Thoracic aorta (tissue), 2 donors: ENCODE measurements around the gene TPD52L1. TPM values are rescaled to one million over a fixed set of nuclear protein-coding genes. Genes with fewer than 3 reads are reported as not detected.
A peak's percentile ranks its signal among the peaks of the same experiment; 100 is the strongest.

ENCODE experiments used
- ATAC-seq: fragments of 150-250 bp; one replicate; pipeline ENCODE4 v1.8.0; 2017; ENCODE audit warnings: low read depth; ENCODE audit not compliant: insufficient number of reproducible peaks, low FRiP score
- DNase-seq: peaks from one replicate; pipeline ENCODE4 v3.0.0-alpha.2; 2020; ENCODE audit warnings: low spot score
- H3K27ac ChIP-seq, 2 donors: fragments of 200-600 bp; sonication (generic); 1 replicate in 1 of 2; 2 replicates in 1 of 2; pipeline ENCODE4 v1.5.1; 2016; ENCODE audit warnings: mild to moderate bottlenecking in 2 of 2, moderate library complexity in 2 of 2
- H3K27me3 ChIP-seq: fragments of 200-600 bp; sonication (generic); replicated peaks from 2 replicates; pipeline ENCODE4 v1.6.0; 2016; ENCODE audit warnings: mild to moderate bottlenecking; ENCODE audit not compliant: insufficient read depth
- H3K36me3 ChIP-seq: fragments of 200-600 bp; sonication (generic); one replicate; pipeline ENCODE4 v1.5.1; 2016
- H3K4me1 ChIP-seq, 2 donors: fragments of 200-600 bp; sonication (generic); 1 replicate in 1 of 2; 2 replicates in 1 of 2; pipeline versions ENCODE4 v1.5.1 to v1.6.0; 2016; ENCODE audit warnings: low read depth in 2 of 2, mild to moderate bottlenecking in 1 of 2; ENCODE audit not compliant: control insufficient read depth in 1 of 2
- H3K4me3 ChIP-seq: fragments of 200-600 bp; sonication (generic); 2 replicates; pipeline ENCODE4 v1.5.1; 2016; ENCODE audit warnings: mild to moderate bottlenecking
- H3K9me3 ChIP-seq: fragments of 200-600 bp; sonication (generic); 2 replicates; pipeline ENCODE4 v1.5.1; 2016
- total RNA-seq, 2 donors: library from RNA; depleted of rRNA; stranded (reverse); fragments of >200 nt; gene quantifications; one replicate each; pipeline versions ENCODE4 v1.1.0 to v1.2.3, GENCODE V29; 2016
- TF ChIP-seq, protein P1 (sequence below): fragments of 200-600 bp; sonication (generic); IDR thresholded peaks from one replicate; pipeline ENCODE4 v1.5.1; 2019; ENCODE audit warnings: antibody characterized with exemption

TPD52L1 gene
- total RNA-seq, 2 donors from 2014 or later, result 37.1 to 73.5 TPM

DNA sequence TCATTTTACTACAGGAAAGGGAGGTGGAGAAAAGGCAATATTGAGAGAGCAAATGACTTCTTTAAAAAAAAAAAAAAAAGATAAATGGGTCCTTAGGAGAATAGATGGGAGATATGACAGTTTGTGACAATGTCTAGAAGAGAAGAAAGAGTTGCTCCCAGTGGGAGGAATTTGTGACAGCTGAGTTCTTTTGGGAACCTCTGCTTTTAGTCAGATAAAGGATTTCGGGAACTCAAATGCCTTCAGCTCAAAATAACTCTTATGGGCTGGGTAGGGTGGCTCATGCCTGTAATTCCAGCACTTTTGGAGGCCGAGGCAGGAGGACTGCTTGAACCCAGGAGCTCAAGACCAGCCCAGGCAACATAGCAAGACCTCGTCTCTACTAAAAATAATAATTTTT is 13.1 kb downstream of the TPD52L1 start:
- no peaks in the 10 kb centered on the region for H3K36me3 ChIP-seq
- H3K4me1 ChIP-seq, result peaks cover 10 to 44% of the 10 kb centered on the region in 2 donors
- no peak for ATAC-seq
- no peak overlapping the region for H3K4me3 ChIP-seq
- no peaks in the 10 kb centered on the region for H3K27me3 ChIP-seq
- H3K9me3 ChIP-seq, result no peaks in the 10 kb centered on the region
- H3K27ac ChIP-seq, result no peak overlapping the region
- no peak for DNase-seq
- TF ChIP-seq, protein P1, sequence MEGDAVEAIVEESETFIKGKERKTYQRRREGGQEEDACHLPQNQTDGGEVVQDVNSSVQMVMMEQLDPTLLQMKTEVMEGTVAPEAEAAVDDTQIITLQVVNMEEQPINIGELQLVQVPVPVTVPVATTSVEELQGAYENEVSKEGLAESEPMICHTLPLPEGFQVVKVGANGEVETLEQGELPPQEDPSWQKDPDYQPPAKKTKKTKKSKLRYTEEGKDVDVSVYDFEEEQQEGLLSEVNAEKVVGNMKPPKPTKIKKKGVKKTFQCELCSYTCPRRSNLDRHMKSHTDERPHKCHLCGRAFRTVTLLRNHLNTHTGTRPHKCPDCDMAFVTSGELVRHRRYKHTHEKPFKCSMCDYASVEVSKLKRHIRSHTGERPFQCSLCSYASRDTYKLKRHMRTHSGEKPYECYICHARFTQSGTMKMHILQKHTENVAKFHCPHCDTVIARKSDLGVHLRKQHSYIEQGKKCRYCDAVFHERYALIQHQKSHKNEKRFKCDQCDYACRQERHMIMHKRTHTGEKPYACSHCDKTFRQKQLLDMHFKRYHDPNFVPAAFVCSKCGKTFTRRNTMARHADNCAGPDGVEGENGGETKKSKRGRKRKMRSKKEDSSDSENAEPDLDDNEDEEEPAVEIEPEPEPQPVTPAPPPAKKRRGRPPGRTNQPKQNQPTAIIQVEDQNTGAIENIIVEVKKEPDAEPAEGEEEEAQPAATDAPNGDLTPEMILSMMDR, result no peak

DNA sequence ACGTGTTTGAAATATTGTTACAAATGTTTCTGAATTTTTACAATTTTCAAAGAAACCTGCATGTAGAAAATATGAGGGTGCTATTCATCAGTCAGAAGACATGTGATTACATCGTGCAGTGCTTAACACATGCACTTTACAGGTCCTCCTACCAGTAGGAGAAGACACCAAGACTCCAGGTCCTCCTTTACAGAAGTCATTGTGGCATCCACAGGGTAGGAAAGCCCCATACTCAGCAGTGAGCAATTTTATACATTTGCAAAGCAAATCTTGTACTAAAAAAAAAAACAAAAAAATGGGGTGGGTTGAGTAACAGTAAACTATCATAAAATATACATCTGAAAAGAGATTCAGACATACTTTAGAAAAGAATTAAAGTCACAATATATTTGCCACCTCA is 14.0 kb downstream of the TPD52L1 start:
- TF ChIP-seq, protein P1, result no peak
- no peak overlapping the region for H3K4me3 ChIP-seq
- no peaks in the 10 kb centered on the region for H3K27me3 ChIP-seq
- no peak overlapping the region for H3K27ac ChIP-seq
- no peak for ATAC-seq
- DNase-seq, result no peak
- no peaks in the 10 kb centered on the region for H3K36me3 ChIP-seq
- peaks cover 10 to 46% of the 10 kb centered on the region in 2 donors for H3K4me1 ChIP-seq
- no peaks in the 10 kb centered on the region for H3K9me3 ChIP-seq

DNA sequence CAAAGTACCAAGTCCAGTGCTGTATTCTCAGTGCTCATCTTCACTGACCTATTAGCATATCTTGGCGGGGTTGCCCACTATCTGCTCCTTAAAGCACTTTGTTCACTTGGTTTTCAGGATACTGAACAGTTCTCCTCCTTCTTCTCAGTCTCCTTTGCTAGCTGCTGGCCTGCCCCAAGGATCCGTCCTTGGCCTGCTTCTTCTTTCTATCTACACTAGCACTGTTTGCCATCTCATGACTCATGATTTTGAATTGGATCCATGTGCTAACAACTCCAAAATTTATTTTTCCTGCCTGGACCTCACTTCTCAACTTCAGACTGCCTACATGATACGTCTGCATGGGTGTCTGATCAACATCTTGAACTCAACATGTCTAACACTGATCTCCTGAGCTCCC is 15.5 kb downstream of the TPD52L1 start:
- Histone ChIP-seq H3K27ac (peak overlapping the region; percentile 63 to 71), H3K9me3 (no peaks in the 10 kb centered on the region), H3K4me3 (no peak overlapping the region), H3K36me3 (no peaks in the 10 kb centered on the region), H3K4me1 (peaks cover 10 to 46% of the 10 kb centered on the region in 2 donors), H3K27me3 (no peaks in the 10 kb centered on the region)
- DNase-seq (no peak), ATAC-seq (peak; percentile 59)
- TF ChIP-seq, protein P1, result no peak

DNA sequence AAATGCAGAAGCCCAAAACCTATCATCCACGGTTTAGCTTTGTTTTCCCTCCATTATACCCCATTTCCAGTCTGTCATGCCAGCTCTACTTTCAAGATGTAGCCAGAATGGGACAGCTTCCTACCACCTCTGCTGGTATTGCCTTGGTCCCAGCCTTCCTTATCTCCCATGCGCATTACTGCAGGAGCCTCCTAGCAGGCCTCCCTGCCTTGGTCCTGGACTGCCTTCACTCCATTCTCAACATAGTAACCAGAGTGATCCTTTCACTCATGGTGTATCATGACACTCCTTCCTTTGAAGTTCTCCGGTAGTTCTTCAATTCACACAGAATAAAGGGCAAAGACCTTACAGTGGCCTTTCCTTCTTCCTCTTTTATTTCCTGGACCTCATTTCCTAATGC is 15.9 kb downstream of the TPD52L1 start:
- Histone ChIP-seq H3K27me3 (no peaks in the 10 kb centered on the region), H3K4me3 (no peak overlapping the region), H3K4me1 (peaks cover 10 to 46% of the 10 kb centered on the region in 2 donors), H3K27ac (peak overlapping the region; percentile 63 to 71), H3K36me3 (no peaks in the 10 kb centered on the region), H3K9me3 (no peaks in the 10 kb centered on the region)
- no peak for ATAC-seq
- TF ChIP-seq, protein P1, result no peak
- no peak for DNase-seq

DNA sequence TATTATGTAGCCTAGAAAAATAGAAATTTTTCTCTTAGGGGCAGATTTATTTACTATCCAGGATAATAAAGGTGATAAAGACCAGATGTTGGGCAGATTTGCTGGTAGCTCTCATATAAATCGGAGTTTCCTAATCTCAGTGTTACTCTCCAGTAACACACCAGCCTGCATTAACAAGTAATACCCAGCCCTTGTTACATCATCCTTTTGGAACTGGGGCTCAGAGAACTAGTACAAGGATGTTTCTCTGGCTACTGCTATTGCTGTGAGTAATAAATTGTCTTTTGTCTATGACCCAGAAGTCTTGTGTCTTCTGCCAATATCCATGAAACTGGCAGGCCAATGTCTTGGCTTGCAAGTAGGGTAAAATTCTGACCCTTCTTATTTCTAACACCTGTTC is 16.8 kb downstream of the TPD52L1 start:
- Histone ChIP-seq H3K4me1 (peaks cover 9 to 43% of the 10 kb centered on the region in 2 donors), H3K4me3 (no peak overlapping the region), H3K36me3 (no peaks in the 10 kb centered on the region), H3K9me3 (no peaks in the 10 kb centered on the region), H3K27ac (no peak overlapping the region), H3K27me3 (no peaks in the 10 kb centered on the region)
- TF ChIP-seq, protein P1, result no peak
- no peak for DNase-seq
- ATAC-seq, result no peak
